GM19397 (cell line): ENCODE results near the gene POU3F3.

Experiments
- ATAC-seq: cut with Tn5 transposase; IDR thresholded peaks from one replicate; pipeline ENCODE4 v1.9.1; 2021; ENCODE audit warnings: mild to moderate bottlenecking, moderate library complexity; ENCODE audit not compliant: unreplicated experiment

The POU3F3 gene

DNA sequence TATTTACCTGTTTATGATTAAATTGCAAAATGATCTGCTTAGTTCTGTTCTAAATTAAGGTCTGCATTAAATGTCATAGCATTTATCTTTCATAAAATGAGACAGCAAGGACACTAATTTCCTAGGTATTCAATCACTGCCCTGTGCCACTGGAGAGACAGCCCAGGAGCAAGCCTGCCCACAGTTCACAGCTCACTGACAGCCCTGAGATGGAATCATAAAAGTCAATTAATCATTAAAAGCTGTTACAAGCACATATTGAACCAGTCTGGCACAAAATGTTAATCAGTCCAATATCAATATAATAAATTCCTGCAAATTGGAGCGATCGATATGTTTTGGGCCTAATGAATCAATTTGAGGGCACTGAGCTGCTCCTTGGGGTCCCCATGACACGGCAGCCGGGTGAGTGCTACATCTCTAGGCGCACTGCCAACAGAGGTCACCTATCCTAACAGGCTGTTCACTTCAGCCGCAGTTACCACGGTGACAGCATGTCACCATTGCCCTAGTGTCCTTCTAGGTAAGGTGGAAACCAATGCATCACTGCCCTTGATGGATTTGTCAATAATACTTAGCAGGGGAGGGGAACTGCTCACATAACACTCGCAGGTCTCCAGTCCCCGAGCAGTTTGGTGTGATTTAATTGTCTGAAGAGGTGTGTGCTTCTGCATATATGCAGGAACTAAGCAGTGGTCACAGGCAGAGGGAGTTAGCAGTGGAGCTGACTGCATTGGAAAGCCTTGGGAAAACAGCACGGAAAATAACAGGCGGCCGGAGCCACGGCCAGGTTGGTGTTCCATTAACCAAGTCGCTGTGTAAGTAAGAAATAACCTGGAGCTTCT lies 47.3 kb downstream of the POU3F3 start:
- ATAC-seq = no peak

DNA sequence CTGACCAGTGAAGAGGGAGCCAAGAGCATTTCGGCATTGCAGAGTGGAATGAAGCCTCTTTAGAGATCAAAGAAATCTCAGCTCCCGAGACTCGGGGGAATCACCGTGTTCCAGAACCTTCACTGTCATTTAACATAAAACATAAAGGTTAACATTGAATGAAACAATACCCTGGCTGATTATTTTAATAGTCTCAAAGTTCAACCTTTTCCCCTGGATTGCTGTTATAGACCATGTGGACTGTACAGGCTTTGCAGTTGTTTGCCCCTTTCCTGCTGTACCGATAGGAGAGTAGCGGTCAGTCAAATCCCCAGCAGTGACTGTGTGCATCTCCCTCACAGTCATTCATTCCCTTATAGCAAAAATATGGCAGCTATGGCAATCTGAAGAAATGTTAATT lies 48.4 kb downstream of the POU3F3 start:
- ATAC-seq = no peak
